HG02588 (cell line): ENCODE results near the gene DUSP19.

Experiments
- ATAC-seq: cut with Tn5 transposase; IDR thresholded peaks from one replicate; pipeline ENCODE4 v1.9.1; 2021; ENCODE audit warnings: mild to moderate bottlenecking, moderate library complexity; ENCODE audit not compliant: unreplicated experiment

The DUSP19 gene

DNA sequence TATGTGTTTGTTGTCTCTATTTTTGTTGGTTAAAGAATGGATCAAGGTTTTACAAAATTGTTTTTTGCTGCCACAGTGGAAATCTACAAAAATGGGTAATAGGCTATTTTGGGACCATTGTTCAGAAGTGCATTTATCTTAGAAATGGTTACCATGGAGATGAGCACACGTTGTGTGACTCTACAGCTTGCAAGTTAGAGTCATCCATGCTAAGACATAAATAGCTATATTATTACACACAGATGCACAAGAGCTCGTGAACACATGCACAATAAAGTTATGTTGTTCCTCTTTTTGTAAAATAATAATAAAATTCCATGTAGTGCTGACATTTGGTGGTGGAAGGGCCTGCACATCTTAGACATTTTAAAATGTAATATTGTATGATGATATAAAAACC, 15.5 kb upstream of the DUSP19 start:
- no peak for ATAC-seq

DNA sequence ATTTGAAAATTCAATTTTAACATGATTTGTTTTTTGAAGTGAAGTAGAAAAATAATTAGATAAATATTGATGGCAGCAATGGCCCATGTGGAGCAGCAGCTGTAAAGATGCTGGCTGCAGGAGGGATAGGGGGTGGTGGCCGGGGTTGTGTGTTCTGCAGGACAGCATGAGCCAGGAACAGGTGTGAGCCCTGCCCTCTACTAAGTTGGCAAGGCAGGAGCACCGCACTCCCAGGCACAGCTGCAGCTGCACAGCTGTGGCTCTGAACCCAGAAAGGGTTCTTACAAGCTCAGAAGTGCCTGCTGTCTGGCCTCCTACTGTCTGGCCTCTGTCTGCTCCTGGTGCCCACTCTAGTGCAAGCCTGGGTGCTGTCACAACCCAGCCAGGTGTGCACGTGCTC, 10.0 kb upstream of the DUSP19 start:
- no peak for ATAC-seq

DNA sequence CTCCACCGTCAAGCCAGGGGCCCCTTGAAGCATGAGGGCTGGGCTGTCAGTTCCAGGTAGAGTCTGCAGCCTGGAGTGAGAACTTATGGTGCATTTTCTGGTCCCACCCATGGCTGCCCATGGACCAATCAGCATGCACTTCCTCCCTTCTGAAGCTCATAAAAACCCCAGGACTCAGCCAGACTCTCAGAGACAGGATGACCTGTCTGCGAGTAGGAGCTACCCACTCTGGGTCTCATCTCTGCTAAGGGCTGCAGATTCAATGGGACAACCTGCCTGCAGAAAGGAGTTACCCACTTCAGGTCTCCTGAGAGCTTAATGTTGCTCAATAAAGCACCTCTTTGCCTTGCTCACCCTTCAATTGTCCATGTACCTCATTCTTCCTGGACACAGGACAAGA, 9.4 kb upstream of the DUSP19 start:
- no peak for ATAC-seq

DNA sequence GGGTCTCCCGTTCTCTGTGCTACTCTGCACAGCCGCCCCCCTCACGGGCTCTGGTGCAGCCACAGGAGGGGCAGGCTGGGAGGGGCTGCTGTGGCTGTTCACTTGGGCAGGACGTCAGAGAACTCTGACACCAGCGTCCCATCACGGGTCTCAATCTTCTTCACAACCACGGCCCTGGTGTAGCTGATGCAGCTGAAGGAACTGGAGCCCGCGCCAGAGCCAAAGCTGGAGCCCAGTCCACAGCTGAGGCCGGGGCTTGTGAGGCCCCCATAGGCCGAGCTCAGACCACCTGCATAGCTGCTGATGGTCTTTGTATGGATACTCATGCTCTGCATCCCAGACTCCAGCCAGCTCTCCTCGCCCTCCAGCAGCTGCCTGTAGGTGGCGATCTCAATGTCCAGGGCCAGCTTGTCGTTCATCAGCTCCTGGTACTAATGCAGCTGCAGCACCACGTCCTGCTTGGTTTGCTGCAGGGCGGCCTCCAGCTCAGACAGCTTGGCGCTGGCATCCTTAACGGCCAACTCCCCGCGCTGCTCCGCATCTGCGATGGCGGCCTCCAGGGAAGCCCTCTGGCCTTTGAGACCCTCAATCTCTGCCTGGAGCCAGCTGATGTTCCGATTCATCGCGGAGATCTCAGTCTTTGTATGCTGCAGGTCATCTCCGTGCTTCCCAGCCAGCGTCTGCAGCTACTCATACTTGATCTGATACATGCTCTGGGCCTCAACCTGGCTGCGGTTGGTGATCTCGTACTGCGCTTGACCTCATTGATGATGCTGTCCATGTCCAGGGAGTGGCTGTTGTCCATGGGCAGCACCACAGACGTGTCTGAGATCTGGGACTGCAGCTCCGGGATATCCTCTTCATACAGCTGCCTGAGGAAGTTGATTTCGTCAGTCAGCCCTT, 7.4 kb upstream of the DUSP19 start:
- ATAC-seq = no peak

DNA sequence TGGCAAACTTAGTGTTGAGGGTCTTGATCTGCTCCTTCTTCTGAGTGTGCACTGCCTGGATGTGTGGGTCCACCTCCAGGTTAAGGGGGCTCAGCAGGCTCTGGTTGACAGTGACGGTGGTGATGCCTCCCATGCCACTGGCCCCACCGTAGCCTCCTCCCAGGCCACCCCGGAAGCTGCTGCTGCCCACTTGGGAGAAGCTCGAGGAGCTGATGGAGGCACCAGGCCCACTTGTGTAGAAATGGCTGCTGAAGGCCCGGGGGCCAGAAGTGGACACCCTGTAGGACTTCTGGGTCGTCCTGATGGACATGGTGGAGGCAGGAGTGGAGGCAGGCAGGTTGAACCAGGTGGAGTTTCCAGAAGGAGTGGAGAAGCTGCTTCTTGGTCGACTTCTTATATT, 6.4 kb upstream of the DUSP19 start:
- ATAC-seq = no peak

DNA sequence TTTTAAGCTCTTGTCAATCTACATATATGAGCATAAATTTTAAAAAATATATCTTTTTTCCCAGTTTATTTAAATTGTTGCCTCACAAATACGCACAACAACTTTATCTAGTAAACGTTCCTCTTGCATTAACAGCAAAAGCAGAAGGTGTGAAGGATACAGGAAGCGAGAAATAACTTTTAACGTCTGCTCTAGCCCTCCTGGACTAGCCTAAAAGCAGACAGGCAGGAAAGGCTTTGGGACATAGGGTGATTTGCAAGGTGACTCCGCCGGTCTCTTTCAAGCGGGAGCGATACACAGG, 434 bp upstream of the DUSP19 start:
- no peak for ATAC-seq

DNA sequence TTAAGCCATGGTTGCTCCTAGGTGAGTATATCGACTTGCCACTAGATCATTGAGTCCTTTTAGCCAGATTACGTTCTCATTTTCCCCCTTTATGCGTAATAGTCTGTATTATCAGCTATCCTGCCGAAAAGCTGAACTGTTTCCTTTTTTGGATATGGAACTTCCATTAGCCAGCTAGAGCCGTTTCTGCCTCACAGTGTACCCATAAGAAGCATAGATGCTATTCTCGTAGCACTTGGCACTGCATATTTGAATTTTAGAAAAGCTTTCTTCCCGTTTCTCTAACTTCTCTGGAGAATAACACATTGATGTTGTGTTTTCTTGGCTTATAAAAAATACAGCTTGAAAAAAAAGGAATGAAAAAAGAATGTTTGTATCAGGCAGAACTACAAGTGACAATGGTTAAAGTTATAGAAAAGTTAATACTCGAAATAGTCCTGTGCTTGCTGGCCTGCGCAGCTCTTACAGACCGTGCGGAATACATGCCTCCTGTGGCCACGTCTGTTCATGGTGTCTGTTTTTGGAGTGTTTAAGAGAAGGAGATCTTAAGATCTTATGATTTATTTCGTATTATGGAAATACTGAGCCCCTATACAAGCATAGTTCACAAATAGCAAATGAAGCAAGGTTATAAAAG, 710 bp downstream of the DUSP19 start:
- peak; percentile 22 for ATAC-seq

DNA sequence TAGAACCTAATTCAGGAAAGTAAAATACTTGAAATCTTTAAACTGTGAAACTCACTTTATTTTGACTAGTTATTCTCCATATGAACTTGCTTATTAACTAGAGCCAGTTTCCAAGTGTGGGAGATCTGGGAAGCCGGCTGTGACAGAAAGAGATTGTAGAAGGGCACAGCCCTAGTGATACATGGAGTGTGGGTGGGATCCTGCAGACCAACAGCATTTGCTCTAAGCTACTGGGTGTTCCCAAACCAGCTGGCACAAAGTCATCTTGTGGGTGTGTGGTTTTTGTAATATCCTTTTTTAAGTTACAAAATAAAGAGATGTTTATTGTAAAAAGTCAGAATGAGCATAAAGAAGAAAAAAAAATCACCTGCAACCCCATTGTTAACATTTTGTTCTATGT, 3.4 kb downstream of the DUSP19 start:
- ATAC-seq = no peak

DNA sequence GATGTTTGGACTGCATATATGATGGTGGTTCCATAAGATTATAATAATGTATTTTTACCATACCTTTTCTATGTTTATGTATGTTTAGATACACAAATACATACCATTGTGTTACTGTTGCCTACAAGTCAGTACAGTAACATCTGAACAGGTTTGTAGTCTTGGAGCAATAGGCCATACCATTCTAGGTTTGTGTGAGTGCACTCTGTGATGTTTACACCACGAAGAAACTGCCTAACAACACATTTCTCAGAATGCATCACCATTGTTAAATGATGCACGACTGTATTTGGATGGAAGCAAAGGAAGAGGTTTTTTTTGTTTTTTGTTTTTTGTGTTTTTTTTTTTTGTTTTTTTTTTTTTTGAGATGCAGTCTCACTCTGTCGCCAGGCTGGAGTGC, 9.5 kb downstream of the DUSP19 start:
- ATAC-seq = no peak

DNA sequence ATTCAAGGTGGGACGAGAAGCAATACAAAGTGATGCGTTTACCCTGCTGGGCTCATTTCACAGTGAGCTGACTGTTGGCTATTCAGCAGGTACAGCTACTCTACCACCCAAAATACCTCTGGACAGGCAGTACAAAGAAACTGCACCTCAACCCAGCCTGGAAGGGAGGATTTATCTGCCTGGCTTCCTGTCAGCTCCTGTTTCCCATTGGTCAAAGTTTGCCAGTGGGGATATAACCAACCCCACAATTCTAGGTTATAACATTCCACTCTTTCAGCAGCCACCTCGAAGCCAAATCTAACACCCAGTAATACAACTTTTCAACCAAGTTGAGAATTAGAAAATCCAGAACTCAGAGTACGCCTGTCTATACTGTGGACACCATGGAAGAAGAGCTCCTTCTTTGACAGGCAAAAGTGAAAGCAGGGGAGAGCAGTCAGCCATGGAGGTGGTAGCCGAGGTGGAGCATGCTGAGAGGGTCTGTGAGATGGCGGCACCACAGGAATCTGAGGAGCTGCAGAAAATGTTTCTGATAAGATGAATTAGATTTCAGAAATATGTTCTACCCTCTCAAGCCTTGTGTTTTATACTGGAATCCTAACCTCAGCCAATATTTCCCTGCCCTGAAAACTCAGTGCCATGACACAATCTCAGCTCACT, 10.8 kb downstream of the DUSP19 start:
- ATAC-seq = peak; percentile 57

DNA sequence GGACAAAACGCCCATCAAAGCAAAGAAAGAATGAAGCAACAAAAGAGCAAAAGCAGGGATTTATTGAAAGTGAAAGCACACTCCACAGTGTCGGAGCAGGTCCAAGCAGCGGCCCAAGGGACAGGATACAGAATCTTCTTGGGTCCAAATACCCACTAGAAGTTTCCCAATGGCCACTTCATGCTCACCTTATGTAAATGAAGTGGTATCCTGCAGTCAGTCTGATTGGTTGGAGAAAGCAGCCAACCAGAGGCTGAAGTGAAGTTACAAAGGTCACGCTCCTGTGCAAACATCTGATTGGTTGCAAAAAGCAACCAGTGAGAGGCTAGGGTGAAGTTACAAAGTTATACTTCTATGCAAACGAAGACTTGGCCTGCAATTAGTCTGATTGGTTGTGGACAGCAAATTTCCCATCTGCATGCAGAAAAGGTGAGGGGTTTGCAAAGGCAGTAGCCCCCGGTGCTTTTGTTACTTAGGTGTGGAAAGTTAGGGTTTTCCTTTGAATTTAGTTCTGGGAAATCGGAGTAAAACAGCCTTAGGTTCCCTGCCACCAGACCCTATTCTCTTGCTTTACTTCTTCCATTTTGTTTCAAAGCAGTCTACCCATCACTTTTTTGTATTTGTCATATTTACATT, 12.9 kb downstream of the DUSP19 start:
- no peak for ATAC-seq

DNA sequence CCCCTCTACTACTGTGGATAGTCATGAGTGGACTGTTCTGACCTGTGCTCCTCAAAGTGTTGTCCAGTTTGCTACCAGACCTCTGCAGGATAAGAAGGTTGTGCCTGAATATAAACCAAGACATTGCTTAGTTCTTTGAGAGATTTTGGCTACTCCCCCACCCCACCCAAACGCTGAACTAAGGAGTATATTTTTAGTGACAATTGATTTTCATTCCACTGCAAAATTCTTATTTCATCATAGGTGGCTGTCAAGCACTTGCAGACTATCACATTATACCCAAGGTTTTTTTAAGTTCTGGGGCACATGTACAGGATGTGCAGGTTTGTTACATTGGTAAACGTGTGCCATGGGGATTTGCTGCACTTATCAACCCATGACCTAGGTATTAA, 13.4 kb downstream of the DUSP19 start:
- no peak for ATAC-seq

DNA sequence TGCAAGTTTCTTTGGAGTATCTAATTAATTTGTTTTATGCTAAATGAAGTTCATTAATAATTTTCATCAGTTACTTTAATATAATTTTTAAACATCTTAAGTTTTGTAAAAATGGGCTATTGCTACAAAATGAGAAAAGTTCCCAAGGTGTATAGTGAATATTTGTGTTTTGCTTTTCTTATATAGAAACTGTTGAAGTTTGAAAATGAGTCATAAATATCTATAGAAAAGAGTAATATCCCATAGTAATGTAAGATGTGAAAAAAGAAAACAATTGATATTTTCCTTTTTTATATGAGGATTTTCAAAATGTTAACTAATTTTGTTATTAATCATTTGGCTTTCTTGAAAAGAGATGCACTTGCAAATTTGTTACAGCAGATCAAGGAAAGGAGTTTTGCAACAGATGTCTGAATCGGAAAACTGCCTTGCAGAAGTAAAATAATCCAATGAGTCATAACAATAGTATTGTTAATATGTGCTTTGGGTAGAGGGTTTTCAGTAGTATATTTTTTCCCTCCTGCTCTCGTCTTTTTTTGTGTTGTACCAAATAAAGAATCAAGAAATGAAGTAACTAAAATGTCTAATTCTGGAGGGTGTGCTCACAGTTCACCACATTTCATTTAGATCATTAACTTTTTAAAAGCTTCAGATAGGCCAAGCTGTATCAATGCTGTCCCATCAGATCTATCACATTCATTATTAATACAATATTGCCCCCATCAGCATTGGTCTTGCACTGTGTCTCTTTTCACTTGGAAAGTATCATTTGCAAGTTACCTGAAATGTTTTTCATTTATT, 15.5 kb downstream of the DUSP19 start:
- ATAC-seq = peak; percentile 71

DNA sequence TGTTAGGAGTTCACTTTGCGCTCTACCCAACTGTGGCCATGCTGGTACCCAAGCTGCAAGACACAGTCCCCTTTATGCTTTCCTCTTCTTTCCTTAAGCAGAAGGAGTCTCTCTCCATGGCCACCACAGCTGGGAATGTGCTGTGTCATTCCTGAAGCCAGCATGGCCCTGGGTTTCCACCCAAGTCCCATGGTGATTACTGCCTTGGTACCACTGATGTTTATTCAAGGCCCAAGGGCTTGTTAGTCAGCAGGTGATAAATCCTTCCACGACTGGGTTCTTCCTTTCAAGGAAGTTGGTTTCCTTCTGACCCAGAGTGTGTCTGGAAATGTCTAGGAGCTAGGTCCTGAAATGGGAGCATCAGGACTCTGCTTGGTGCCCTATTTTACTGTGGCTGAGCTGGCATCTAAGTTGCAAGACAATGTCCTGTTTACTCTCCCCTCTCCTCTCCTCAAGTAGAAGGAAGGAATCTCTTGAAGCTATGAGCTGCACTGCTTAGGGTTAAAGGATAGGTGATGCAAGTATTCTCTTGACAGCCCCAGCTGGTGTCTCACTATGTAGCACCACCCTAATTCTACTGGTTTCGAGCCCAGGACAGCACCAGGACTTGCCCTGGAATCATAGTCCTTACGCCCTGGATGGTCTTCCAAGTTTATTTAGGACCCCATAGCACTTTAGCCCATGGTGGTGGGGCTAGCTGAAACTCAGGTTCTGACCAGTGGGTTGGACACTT, 27.0 kb downstream of the DUSP19 start:
- no peak for ATAC-seq

DNA sequence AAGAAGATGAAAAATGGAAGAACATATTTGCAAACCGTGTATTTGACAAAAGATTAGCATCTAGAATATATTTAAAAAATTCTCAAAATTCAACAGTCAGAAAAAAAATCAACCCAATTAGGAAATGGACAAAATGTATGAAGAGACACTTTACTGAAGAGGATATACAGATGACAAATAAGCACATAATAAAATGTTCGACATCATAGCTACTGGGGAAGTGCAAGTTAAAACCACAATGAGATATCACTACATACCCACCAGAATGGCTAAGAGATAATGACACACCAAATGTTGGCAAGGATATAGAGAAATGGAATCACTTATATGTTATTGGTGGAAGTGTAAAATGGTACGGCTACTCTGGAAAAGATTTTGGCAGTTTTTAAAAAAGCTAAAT, 34.0 kb downstream of the DUSP19 start:
- ATAC-seq = no peak

DNA sequence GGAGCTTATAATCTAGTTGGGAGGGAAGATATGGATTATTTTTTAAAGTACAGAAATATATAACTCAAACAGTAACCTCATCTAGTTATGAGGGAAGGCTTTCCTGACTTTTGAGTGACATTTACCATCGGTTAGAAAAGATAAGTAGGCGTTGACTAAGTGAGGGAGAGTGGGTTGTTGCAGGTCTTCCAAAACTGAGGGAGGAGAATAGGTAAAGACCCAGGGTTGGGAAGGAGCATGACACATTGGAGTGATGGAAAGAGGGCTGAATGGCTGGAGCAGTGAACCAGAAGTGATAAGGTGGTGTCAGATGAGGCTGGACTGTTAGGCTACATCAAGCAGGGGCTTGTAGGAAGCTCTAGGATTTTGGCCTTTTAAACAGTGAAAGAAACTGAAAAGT, 35.1 kb downstream of the DUSP19 start:
- no peak for ATAC-seq

DNA sequence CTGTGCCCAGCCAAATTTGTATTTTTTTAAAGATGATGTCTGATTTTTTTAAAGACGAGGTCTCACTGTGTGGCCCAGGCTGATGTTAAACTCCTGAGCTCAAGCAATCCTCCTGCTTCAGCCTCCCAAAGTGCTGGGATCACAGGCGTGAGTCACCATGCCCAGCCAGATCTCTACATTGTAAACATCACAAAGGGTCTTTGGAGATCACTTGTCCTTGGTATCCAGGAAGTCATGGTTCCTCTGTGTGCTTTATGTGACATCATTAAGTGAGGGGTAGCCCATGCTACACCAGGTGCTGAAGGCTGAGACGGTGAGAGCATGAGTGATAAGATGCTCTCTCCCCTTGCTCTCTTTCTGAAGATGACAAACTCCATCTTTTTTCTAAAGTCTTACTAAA, 38.7 kb downstream of the DUSP19 start:
- no peak for ATAC-seq

DNA sequence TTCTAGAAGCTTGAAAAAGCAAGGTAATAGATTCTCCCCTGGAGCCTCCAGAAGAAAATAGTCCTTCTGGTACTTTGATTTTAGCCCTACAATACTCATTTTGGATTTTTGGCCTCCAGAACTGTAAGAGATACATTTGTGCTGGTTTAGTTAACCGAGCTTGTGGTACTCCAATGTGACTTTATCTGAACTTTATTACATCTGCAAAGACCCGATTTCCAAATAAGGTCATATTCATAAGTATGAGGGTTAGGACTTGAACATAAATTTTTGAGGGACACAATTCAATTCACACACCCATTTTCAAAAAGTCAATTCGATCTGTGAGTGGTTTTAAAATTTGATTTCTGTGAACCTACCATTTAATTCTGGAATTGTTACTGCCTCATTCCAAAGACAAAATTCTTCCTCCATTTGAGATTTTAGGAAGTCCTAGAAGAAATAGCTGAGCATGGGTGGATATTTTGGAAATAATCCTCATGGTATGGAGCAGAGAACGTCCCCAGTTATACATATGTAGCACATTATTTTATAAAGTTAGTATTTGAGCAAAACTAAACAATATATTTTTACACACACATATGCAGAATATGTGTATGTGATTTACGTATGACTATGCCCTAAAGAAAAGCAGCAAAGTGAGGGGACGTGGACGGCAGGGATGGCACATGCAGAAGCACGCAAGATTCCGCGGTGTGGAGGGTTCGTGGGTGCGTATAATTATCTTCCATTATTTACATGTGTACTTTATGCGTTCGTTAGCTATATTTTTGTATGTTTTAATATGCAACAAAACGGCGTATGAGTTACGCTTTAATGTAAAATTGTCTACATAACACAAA, 44.8 kb downstream of the DUSP19 start:
- ATAC-seq = no peak

DNA sequence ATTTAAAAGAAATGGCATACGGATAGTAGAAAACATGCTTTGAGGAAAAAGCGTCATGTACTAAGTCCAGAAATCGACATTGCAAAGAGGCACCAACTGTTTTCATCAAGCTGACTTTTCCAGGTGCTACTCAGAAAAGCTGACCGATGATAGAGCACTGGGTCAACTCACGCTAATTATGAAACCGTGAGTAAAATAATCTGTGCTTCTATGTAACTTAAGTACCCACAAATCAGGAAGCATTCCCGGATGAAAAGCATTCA, 45.3 kb downstream of the DUSP19 start:
- ATAC-seq = peak; percentile 37
